SK-MEL-5 (cell line): Measurements from ENCODE around the gene IL5RA. TPM values are rescaled to one million over a fixed set of nuclear protein-coding genes. Genes with fewer than 3 reads are reported as not detected.

ENCODE experiments used
- DNase-seq: peaks from one replicate; pipeline ENCODE4 v3.0.0-alpha.2; 2016; ENCODE audit warnings: low read depth, low spot score
- in situ Hi-C: cut with HindIII; loops from 2 replicates; pipeline ENCODE4 v1.10.0; 2016; ENCODE audit warnings: low sequenced_read_pairs, high pct_unique_total_duplicates, low pct_unique_long_range_greater_than_20kb
- small RNA-seq, 2 experiments: library from RNA; depleted of rRNA; stranded (forward); fragments of <200 nt; gene quantifications; one replicate each; pipeline ENCODE3, GENCODE V24; 2014
- total RNA-seq: library from RNA; depleted of rRNA; stranded (reverse); fragments of >200 nt; shearing (Covaris generic); gene quantifications from 2 replicates; pipeline ENCODE4 v1.2.3, GENCODE V29; 2014; rRNA removed

IL5RA gene
- total RNA-seq, 1 experiment from 2014 or later = not detected

GRCh38 chr3:3020209-3020608 is 90.0 kb downstream of the IL5RA start:
- DNase-seq = no peak
- in situ Hi-C loops = no loop called here

Small RNA genes lying within 50 kb of the gene (small RNA-seq; reads per million reads assigned to genes)
- gene RF00416 = 0 to 0.02 reads per million in 2 experiments

Other genes with a start within 250 kb of the IL5RA start
- gene TRNT1, start 16.6 kb upstream of the IL5RA start, total RNA-seq = 45.6 and 52.0 TPM in 2 replicates
- 42.3 and 55.9 TPM in 2 replicates for gene CRBN, start 69.3 kb upstream of the IL5RA start, total RNA-seq